Left forelimb (tissue), 1 donor: ENCODE measurements around the gene HSPBAP1.

Experiments
- DNase-seq: peaks from one replicate; pipeline ENCODE4 v3.0.0-alpha.2; 2018; ENCODE audit warnings: low spot score

HSPBAP1 gene, protein sequence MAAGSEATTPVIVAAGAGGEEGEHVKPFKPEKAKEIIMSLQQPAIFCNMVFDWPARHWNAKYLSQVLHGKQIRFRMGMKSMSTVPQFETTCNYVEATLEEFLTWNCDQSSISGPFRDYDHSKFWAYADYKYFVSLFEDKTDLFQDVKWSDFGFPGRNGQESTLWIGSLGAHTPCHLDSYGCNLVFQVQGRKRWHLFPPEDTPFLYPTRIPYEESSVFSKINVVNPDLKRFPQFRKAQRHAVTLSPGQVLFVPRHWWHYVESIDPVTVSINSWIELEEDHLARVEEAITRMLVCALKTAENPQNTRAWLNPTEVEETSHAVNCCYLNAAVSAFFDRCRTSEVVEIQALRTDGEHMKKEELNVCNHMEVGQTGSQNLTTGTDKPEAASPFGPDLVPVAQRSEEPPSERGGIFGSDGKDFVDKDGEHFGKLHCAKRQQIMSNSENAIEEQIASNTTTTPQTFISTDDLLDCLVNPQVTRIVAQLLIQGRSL

DNA sequence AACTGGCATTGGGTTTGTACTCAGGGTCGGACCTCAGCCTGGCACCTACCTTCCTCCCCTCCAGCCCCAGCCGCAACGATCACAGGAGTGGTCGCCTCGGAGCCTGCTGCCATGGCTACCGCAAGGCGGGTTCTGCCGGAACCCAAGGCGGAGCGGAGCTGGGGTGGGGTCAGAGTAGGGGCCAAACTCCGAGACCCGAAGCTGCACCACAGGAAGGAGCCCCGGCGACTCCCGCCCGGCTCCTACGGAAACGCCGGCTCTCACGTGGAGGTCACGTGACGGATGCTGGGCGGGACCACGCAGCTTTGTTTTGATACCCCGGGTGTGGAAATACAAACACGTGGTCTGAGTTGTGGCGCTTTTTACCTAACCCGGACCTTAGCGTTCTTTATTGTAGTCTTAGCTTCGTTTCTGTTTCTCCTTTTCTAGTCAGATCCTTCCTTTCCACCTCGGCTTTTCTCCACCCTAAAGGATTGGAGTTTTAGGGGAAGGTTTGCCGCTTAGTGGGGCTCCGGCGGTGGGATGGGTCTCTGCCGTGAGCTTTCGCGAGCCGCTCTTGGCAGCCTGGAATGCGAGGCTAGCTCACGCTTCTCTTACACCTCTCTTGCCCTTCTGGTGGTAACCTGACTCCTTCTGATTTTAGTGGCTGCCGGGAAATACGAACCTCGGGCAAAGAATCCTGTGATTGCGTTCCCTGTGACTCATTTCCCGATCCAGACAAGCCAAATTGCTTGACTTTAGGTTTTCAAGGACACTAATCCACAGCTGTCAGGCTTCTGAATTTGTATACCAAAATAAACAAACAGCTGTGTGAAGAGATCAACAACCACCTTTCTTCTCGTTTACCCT, at the start of gene HSPBAP1:
HSPBAP1 (minus strand) TSS at position 264 of the 849 bp plus-strand sequence; CDS start at position 113, 151 bp downstream.
- DNase-seq = peak; percentile 93

DNA sequence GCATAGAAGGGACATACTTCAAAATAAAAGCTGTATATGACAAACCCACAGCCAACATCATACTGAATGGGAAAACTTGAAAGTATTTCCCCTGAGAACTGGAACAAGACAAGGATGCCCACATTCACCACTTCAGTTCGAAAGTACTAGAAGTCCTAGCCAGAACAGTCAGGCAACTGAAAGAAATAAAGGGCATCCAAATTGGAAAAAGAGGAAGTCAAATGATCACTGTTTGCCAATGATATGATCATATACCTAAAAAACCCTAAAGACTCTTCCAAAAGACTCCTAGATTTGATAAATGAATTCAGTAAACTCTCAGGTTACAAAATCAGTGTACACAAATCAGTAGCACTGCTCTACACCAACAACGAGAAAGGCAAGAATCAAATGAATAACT, 42.0 kb upstream of the HSPBAP1 start:
- no peak for DNase-seq

DNA sequence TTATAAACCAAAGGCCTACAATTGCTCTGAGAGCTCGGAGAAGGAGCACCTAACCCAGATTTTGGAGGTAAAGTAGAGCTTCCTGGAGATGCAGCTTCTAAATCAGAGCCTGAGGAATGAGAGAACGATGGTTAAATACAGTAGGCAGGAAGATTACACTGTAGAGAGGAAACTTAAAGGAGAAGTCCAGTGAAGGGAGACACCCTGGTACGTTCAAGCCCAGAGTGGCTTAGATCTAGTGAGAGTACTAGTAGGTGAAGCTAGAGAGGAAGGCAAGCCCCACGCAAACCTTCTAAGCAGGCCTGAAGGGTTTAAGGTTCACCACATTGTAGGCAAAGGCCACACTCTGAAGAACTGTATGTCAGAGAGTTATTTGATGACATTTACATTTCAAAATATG, 34.6 kb upstream of the HSPBAP1 start:
- DNase-seq = no peak

DNA sequence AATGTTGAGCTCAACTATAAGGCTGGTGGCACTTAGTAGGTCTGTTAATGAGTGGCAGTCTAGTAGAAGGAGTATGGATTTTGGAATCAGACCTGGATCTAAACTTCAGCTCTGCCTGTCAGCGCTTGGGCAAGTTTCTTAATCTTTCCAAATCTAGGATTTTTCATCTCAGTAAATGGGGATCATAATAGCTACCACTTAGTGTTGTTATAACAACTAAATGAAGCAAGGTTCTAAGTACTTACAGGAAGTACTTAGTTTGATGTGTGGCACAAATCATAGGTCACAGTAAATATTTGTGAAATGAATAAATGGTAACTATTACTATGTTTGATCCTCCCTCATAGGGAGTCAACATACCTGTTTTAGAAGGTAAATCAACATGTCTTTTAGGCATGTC, 32.6 kb upstream of the HSPBAP1 start:
- no peak for DNase-seq

DNA sequence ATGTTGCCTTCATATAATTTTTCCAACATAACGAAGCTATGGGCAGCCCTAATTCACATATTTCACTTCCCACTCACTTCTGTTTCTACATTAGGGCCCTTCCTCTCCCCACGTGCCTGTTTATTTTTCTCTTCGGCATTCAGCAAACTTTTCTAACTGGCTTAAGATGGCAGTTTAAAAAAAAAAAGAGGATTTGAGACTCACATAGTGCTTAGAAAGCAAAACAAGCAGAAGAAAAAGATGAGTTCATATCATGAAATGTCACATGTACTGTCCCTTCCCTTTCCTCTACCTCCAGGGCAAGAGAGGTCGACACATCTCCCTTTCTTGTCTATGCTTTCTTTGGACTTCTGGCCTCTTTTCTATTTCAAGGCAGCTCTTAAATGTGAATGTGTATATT, 31.8 kb upstream of the HSPBAP1 start:
- no peak for DNase-seq

DNA sequence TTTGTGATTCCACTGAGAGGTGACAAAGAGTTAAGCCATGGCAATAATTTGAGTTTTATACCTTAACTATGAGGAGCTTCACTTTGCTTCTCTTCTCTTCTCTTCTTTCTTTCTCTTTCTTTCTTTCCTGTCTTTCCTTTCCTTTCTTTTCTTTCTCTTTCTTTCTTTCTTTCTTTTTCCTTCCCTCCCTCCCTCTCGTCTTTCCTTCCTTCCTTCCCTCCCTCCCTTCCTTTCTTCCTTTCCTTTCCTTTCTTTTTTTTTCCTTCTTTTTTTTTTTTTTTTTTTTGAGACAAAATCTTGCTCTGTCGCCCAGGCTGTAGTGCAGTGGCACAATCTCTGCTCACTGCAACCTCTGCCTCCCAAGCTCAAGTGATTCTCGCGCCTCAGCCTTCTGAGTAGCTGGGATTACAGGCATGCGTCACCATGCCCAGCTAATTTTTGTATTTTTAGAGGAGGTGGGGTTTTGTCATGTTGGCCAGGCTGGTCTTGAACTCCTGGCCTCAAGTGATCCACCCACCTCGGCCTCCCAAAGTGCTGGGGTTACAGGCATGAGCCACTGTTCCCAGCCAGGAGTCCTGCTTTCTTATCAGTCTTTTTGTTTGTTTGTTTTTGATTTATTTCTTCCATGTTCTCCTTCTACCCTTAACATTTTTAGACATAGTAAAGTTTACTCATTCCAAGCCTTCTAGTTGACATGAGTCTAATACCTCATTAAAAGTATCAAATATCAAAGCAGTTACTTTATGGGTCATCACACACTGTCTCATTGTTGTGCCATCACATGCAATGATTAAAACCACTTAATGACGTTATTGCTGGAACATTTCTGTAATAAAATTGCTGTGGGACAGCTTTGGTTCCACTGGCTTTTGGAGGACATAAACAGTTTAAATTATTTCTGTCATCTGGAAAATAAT, 31.1 kb upstream of the HSPBAP1 start:
- no peak for DNase-seq

DNA sequence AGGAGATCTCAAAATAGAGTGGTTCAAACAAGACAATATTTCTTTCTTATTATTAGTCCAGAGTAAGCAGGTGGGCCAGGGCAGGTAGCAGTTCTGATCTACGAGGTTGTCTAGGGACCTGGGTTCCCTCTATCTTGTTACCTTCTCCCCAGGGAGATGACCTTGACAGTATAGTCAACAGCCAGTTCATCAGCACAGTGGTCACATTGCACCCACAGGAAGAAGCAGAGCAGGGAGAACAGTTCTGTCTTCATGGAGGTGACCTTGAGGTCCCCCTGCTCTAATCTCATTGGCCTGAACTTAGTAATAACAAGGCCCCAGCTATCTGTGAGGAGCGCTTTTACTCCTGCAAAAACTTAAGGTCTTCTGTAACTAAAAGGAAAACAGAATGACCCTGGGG, 23.0 kb upstream of the HSPBAP1 start:
- no peak for DNase-seq

DNA sequence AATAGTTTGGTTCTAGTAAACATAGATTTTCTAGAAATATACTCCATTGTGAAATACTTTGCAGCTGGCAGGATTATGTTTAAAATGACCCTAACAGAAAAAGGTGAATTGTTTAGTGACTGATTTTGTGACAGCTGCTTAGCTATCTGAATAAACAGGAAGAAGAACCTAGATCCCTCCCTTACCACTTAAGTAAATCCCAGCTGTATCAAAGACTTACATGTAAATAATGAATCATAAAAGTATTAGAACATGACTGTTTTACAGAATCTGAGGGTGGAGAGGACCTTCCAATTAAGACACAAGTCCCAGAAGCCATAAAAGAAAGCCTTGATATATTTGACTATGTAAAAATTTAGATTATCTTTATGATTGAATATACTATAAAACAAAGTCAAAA, 17.1 kb upstream of the HSPBAP1 start:
- DNase-seq = no peak

DNA sequence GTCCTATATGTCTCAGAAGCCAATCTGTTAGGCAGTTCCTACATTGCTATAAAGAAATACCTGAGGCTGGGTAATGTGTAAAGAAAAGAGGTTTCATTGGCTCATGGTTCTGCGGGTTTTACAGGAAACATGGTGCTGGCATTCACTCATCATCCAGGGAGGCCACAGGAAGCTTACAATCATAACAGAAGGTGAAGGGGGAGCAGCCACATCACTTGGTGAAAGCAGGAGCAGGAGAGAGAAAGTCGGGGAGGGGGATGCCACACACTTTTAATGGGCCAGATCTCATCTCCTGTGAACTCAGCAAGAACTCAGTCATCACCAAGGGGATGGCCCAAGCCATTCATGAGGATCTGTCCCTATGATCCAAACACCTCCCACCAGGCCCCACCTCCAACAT, 10.3 kb upstream of the HSPBAP1 start:
- no peak for DNase-seq

DNA sequence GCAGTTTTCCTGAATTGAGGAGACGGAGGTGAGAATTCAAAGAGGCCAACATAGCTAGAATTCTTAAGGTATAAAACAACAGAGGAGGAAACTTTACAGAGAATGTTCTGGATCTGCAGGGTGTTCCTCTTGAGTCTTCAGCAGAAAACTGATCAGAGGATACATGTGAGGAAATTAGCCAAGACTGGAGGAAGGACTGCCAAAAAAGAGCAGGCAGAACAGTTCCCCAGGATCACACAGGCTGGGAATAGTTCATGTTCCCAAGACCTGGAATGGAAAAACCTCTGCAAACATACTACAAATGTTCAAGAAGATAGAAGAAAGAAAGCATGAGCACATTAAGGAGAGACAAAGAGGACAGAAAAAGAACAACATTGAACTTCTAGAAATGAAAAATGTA, 8.7 kb upstream of the HSPBAP1 start:
- no peak for DNase-seq

DNA sequence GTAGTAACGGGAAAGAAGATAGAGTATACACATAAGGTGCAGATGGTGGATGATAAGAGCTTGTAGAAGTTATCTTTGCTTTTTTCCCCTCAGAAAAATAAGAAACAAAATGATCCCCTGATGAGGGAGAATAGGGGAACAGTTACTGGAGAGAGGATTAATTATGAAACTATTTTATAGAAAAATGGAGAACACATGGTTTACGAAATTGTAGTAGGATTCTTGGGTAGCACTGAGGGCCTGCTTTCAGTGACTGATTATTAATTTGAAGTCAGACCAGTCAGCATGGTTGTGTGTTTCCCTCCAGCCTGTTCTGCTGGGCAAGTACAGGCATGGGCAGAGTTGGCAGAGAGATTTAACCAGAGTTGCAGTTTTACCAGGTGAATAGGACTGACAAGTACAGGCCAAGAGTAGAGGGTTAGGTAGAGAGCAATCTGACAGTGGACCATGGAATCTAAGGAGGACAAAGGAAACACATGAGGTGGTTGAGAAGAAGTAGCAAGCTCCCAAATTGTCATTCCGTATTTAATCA, 7.1 kb upstream of the HSPBAP1 start:
- DNase-seq = no peak

DNA sequence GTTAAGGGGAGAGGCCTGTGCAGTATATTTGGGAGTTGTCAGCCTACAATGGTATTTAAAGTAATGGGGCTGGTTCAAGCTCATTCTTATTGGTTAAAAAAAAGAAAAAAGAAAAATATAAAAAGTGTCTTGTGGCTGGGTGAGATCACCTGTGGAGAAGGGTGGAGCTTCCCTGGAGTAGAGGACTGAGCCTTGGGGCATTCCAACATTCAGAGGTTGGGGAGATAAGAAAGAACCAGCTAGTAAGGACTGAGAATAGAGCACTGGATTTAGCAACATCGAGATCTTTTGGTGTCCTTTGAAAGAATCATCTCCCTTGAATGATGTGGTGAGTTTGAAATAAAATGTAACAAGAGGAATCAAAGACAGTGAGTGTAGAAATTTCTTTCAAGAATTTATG, 6.4 kb upstream of the HSPBAP1 start:
- DNase-seq = no peak

DNA sequence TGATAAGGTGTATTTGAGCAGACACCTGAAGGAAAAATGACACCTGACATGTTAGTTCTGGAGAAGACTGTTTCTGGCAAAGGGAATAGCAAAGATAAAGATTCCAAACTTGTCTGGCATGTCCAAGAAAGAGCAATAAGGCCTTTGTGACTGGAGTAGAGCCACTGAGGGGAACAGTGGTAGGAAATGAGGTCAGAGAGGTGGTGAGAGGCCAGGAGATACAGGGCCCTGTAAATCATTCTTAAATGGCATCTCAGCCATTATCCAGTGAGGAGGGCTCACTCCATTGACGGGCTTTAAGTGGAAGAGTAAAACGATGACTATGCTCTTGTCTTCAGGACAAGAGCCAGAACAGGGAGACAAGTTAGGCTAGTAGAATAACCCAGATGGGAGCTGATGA, 5.7 kb upstream of the HSPBAP1 start:
- DNase-seq = no peak

DNA sequence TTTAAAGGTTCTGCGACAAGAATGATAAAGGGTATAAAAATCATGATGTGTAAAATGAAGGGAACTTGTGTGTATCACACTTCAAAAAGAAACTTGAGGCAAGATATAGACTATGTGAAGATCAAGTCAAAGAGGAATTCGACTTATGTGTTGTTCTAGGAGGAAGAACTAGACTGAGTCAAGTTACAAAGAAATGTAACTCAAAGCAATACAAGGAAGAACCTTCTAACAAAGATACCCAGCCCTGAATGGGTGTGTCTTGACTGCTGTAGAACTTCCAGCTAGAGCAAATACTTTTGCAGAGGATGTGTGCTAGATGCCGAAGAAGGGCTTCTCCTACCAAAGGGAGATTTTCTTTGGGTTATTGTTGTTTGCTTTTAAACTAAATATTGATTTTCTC, 3.7 kb upstream of the HSPBAP1 start:
- DNase-seq = no peak

DNA sequence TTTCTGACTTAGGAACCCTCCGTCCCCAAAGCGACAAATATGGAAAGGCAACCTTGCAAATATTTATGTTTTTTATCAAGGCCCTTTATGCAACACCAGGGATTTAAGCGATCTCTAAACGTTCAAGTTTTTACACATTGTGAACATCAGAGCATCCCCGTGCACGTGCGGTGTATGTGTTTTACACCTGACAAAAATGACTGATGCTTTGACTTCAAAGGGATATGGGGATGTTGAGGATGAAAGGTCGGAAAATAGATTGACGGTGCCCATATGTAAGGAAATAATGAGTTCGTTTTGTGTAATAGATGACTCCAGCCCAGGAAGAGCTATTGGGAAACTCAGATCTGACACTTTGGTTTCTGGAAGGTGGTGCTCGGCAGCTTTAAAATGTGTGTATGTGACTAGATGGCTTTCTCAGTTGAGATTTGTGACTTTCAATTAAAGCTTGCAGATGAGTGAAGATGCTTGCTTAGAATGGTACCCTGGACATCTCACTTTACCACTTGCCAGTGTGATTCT, 2.1 kb upstream of the HSPBAP1 start:
- no peak for DNase-seq

DNA sequence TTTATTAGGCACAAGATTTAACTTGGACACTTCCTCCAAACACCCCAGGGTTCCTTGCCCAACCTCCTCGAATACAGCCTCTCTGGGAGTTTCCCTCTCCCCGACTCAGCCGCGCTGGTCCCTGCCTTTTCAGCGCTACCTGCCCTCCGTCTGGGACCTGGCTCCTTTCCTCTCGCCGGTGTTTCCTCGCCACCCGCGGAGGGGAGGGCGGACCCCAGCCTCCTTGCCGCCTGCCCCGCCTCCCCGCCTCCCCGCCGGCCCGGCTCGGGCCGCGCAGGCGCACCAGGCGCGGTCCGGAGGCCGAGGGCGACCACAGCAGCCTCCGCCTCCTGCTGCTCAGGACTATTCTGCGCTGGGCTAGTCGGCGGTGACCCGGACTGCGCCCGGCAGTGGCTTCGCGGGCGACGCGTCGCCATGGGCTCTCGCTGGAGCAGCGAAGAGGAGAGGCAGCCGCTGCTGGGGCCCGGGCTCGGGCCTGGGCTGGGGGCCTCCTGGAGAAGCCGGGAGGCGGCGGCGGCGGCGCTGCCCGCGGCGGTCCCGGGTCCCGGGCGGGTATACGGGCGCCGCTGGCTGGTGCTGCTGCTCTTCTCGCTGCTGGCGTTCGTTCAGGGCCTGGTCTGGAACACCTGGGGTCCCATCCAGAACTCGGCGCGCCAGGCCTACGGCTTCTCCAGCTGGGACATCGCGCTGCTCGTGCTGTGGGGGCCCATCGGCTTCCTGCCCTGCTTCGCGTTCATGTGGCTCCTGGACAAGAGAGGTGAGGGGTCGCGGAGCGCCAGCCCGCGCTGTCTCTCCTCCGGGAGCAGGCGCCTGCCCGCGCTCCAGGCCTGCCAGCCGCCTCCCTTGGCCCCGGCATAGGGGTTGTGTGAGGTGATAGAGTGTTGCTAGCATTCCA, 1.4 kb upstream of the HSPBAP1 start, which contains the start of gene SLC49A4:
SLC49A4 (plus strand) TSS at position 291 of the 895 bp plus-strand sequence; CDS start at position 415, 124 bp downstream.
- DNase-seq = peak; percentile 88

DNA sequence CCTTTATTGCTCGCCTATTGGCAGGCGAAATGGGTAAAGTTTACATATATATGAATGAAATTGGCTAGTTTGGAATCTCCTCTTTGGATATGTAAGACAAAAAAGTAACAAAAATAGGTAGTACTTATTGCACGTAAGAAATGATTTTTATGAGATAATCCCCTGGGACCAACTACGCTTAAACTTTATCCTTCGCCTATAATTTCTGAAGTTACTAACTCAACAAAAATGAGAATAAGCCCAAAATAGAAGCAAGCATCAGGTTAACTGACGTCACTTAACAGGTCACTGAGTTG, 800 bp upstream of the HSPBAP1 start:
- no peak for DNase-seq

DNA sequence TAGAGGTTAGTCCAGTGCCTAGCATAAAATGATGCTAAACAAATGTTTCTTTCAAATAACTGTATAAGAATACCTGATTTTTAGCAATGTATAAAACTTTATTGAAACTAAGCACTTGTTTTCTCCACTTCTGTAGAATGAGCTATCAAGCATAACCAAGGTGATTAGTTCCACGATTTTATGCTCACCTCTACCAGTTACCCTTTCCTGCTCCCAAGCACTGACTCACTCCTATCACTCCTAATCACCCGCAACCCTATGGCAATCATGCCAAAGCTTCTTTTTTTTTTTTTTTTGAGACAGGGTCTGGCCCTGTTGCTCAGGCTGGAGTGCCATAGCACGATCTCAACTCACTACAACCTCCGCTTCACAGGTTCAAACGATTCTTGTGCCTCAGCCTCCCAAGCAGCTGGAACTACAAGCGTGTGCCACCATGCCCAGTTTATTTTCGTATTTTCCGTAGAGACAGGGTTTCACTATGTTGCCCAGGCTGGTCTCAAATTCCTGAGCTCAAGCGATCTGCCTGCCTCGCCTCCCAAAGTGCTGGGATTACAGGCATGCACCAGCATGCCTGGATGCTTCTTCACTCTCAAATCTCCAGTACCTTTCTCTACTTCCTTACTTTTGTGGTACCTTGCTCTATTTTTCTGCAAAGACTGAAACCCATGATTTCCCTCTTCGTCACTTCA, 3.9 kb downstream of the HSPBAP1 start:
- DNase-seq = no peak

DNA sequence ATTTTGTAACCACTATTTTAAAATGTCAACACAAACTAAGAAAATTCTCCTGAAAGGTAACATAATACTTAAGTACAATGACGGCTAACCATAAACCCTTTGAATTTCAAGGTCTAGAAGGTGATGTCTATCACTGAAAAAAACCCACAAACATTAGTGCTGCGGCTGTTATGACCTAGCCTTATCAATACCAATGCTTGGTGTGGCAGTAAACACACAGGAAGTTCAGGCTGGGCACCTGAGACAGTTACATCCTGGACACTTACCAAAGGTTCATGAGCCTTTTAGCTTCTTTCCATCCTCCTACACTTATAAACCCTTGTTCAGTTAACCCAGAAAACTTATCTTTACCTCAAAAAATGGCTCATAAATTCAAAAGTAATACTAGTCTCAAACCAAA, 5.8 kb downstream of the HSPBAP1 start:
- no peak for DNase-seq

DNA sequence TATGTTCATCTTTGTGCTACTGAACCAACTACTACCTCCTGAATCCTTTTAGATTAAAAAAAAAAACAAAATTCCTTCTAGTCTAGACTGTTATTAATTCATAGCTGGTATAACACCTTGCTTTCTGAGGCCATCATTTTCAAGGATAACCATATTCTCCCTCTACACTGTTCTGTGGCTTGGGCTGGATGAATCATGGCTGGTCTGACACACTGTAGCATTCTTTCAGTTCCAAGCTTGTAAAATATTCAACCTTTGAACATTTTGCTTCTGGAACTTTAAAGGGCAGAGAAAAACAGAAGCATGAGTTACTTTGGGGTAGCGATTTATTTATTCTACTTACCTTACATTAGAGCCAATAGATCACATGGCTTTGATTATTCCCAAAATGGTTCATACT, 7.6 kb downstream of the HSPBAP1 start:
- no peak for DNase-seq
